GM12878 (cell line): ENCODE results near the gene MAP3K5. TPM values are rescaled to one million over a fixed set of nuclear protein-coding genes. Genes with fewer than 3 reads are reported as not detected.
"Not testable (repeated sequence)": the region's sequence is repeated elsewhere in the genome, so short reads cannot be mapped to it uniquely, and the experiment has no call there.

Experiments
- ATAC-seq: fragments of 200-7000 bp; cut with Tn5 transposase; 3 replicates; pipeline ENCODE4 v1.9.1; 2020; ENCODE audit warnings: mild to moderate bottlenecking, moderate library complexity
- BruUV-seq: library from RNA; stranded (reverse); fragments of 400-500 nt; replicated peaks from 2 replicates; lab custom pipeline; 2021; lab: Mats Ljungman, UMichigan
- CTCF ChIA-PET: fragments of 300-600 bp; sonication (Branson Sonifier 250); formaldehyde crosslinking; extraction: SDS; loops from one replicate; lab custom pipeline; 2021; ENCODE audit warnings: inconsistent platforms; lab: Yijun Ruan, JAX
- POLR2A ChIA-PET: fragments of 350-600 bp; formaldehyde crosslinking; extraction: SDS; loops from one replicate; lab custom pipeline; 2021; ENCODE audit warnings: inconsistent platforms; lab: Charles Lee
- RAD21 ChIA-PET: fragments of 300-600 bp; sonication (Branson Sonifier 250); formaldehyde crosslinking; loops from one replicate; lab custom pipeline; 2023; ENCODE audit warnings: antibody characterized with exemption; ENCODE audit not compliant: unreplicated experiment; lab: Charles Lee
- SMC1A ChIA-PET: fragments of 300-600 bp; sonication (Branson Sonifier 250); formaldehyde crosslinking; loops from one replicate; lab custom pipeline; 2023; ENCODE audit not compliant: unreplicated experiment, uncharacterized antibody; lab: Charles Lee
- DNase-seq: peaks from one replicate; pipeline ENCODE4 v3.0.0-alpha.2; 2011; ENCODE audit warnings: low read depth, low spot score
- FAIRE-seq: peaks from 3 replicates; lab custom pipeline; 2011; peaks lifted over from hg19 to GRCh38; lab: Jason Lieb, UNC
- H2AFZ ChIP-seq: 2 replicates; pipeline ENCODE4 v1.6.0; 2011; ENCODE audit warnings: low read depth, low read length, control low read depth; ENCODE audit not compliant: control insufficient read depth
- H3K27ac ChIP-seq: 2 replicates; pipeline ENCODE4 v1.5.1; 2011; ENCODE audit warnings: control low read depth; ENCODE audit not compliant: control insufficient read depth, insufficient read depth
- H3K27me3 ChIP-seq, 2 experiments: replicated peaks in 1 of 2; 2 replicates each; pipeline versions ENCODE4 v1.6.0 to v1.6.1; 2011; ENCODE audit warnings: low read length in 1 of 2; ENCODE audit not compliant: control insufficient read depth in 2 of 2, insufficient read depth in 2 of 2
- H3K36me3 ChIP-seq, 2 experiments: 2 replicates each; pipeline ENCODE4 v1.5.1; 2011; ENCODE audit warnings: low read length in 1 of 2; ENCODE audit not compliant: control insufficient read depth in 2 of 2, insufficient read depth in 2 of 2
- H3K4me1 ChIP-seq: 2 replicates; pipeline ENCODE4 v1.6.1; 2011; ENCODE audit warnings: mild to moderate bottlenecking, low read length, moderate library complexity, mixed read lengths; ENCODE audit not compliant: control insufficient read depth, insufficient read depth
- H3K4me2 ChIP-seq: 2 replicates; pipeline ENCODE4 v1.6.0; 2011; ENCODE audit warnings: control low read depth; ENCODE audit not compliant: control insufficient read depth, insufficient read depth
- H3K4me3 ChIP-seq: fragments of 200-600 bp; sonication (generic); 2 replicates; pipeline ENCODE4 v1.5.1; 2016
- H3K79me2 ChIP-seq: 2 replicates; pipeline ENCODE4 v1.6.0; 2011; ENCODE audit warnings: low read length; ENCODE audit not compliant: control insufficient read depth, insufficient read depth
- H3K9ac ChIP-seq: 2 replicates; pipeline ENCODE4 v1.8.0; 2011; ENCODE audit warnings: low read length, control low read depth, mixed read lengths; ENCODE audit not compliant: control insufficient read depth, insufficient read depth
- H3K9me3 ChIP-seq: replicated peaks from 3 replicates; pipeline ENCODE4 v1.5.1; 2011; ENCODE audit warnings: mild to moderate bottlenecking, low read length; ENCODE audit not compliant: control insufficient read depth, insufficient read depth
- H4K20me1 ChIP-seq: 2 replicates; pipeline ENCODE4 v1.6.0; 2011; ENCODE audit not compliant: control insufficient read depth, insufficient read depth
- BRCA1 ChIP-seq: IDR thresholded peaks from 2 replicates; pipeline ENCODE4 v1.6.1; 2011; ENCODE audit warnings: low read depth, low read length, improper control_type of control experiment
- FOXM1 ChIP-seq: IDR thresholded peaks from 2 replicates; pipeline ENCODE4 v1.6.1; 2012; ENCODE audit warnings: low read depth, mild to moderate bottlenecking, inconsistent platforms, low read length, moderate library complexity
- JUND ChIP-seq: IDR thresholded peaks from 2 replicates; pipeline ENCODE4 v1.6.1; 2012; ENCODE audit warnings: low read depth, mild to moderate bottlenecking, low read length, improper control_type of control experiment, moderate library complexity
- RELA ChIP-seq: fragments of 450-650 bp; IDR thresholded peaks from 2 replicates; pipeline ENCODE4 v1.8.0; 2014; ENCODE audit warnings: borderline replicate concordance; ENCODE audit not compliant: partially characterized antibody
- SREBF1 ChIP-seq: IDR thresholded peaks from 2 replicates; pipeline ENCODE4 v1.6.1; 2012; ENCODE audit warnings: mild to moderate bottlenecking, low read length
- ZNF622 ChIP-seq: fragments of 450-650 bp; IDR thresholded peaks from 2 replicates; pipeline ENCODE4 v1.6.1; 2017; ENCODE audit warnings: mild to moderate bottlenecking, inconsistent platforms
- WGBS: methylation state at CpG from one replicate; pipeline ENCODE4 v1.1.6; 2016; ENCODE audit warnings: low lambda C conversion rate; ENCODE audit not compliant: insufficient replicate concordance, insufficient coverage; ENCODE audit errors: missing lambda C conversion rate; 5-methylcytosine and 5-hydroxymethylcytosine counted together
- in situ Hi-C: fragments of 300-500 bp; cut with MboI; formaldehyde crosslinking; loops from 9 replicates; pipeline ENCODE4 v1.14.3; 2018; ENCODE audit warnings: mixed read lengths
- intact Hi-C: fragments of 100-400 bp; cut with micrococcal nuclease; formaldehyde crosslinking; loops from one replicate; pipeline ENCODE4 v1.14.2; 2022; ENCODE audit not compliant: unreplicated experiment
- polyA plus RNA-seq, 11 experiments: library from polyadenylated mRNA; depleted of rRNA in 4 of 11; unstranded in 6 of 11; stranded (reverse) in 5 of 11; fragments of >200 nt; fragmentation: Nextera tagmentation in 4 of 11; fragmentation: Illumina TruSeq in 1 of 11; extraction: Ambion mirVana in 4 of 11; extraction: Trizol in 1 of 11; gene quantifications; 1 replicate in 1 of 11; 2 replicates in 10 of 11; pipeline versions ENCODE4 v1.2.1 to v1.2.3, GENCODE V29; 2011 to 2016; ENCODE audit warnings: inconsistent platforms in 2 of 11, missing spikeins in 2 of 11, low read depth in 1 of 11
- total RNA-seq, 4 experiments: library from RNA; depleted of rRNA in 3 of 4; stranded (reverse); fragments of >200 nt in 3 of 4; fragmentation: Illumina TruSeq in 1 of 4; extraction: Trizol in 1 of 4; gene quantifications; 2 replicates each; pipeline versions ENCODE4 v1.2.1 to v1.2.3, GENCODE V29; 2013 to 2021
- TF ChIP-seq, protein P1 (sequence below): fragments of 450-650 bp; IDR thresholded peaks from 2 replicates; pipeline ENCODE4 v1.6.1; 2017; ENCODE audit warnings: mild to moderate bottlenecking, low read depth, inconsistent platforms; ENCODE audit not compliant: poor library complexity, severe bottlenecking

The MAP3K5 gene
- total and polyA plus RNA-seq, 10 of the 15 experiments (the other 5 are each of a cell fraction or from before 2014, with no cell fraction given): 5.4 to 34.3 (median 26.4) TPM

DNA sequence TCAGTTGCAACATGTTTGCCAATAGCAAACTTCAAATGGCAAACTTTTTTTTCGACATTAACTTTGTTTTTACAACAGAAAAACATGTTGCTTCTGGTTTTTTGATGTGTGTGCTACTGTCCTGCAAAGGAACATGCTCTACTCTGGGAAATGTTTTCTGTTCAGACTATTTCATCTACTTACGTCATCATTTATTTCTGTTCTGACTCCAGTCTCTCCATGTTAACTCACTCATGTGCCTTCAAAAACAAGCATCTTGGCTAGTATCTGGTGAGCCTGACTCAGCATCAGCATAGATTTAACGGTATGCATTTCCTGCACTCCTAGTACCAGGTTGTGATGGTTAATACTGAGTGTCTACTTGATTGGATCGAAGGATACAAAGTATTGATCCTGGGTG, 206.0 kb downstream of the MAP3K5 start:
- H4K20me1 ChIP-seq: no peaks in the 10 kb centered on the region
- H3K27me3 ChIP-seq: no peaks in the 10 kb centered on the region
- TF ChIP-seq FOXM1 (no peak), JUND (no peak), RELA (no peak), SREBF1 (no peak), ZNF622 (no peak), BRCA1 (no peak)
- TF ChIP-seq, protein P1, sequence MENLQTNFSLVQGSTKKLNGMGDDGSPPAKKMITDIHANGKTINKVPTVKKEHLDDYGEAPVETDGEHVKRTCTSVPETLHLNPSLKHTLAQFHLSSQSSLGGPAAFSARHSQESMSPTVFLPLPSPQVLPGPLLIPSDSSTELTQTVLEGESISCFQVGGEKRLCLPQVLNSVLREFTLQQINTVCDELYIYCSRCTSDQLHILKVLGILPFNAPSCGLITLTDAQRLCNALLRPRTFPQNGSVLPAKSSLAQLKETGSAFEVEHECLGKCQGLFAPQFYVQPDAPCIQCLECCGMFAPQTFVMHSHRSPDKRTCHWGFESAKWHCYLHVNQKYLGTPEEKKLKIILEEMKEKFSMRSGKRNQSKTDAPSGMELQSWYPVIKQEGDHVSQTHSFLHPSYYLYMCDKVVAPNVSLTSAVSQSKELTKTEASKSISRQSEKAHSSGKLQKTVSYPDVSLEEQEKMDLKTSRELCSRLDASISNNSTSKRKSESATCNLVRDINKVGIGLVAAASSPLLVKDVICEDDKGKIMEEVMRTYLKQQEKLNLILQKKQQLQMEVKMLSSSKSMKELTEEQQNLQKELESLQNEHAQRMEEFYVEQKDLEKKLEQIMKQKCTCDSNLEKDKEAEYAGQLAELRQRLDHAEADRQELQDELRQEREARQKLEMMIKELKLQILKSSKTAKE: no peak
- H3K4me1 ChIP-seq: no peaks in the 10 kb centered on the region
- peaks cover 11 to 23% of the 10 kb centered on the region in 2 experiments for H3K36me3 ChIP-seq
- in situ Hi-C loops (no loop called here), intact Hi-C loops (loop anchor here (10.0 kb wide), 1 partner anchor 339 kb away; the partner anchor contains the start of gene SLC35D3)
- H3K4me3 ChIP-seq: no peak overlapping the region
- H3K4me2 ChIP-seq: no peak overlapping the region
- H3K9ac ChIP-seq: no peak overlapping the region
- POLR2A ChIA-PET: no interaction called here
- H3K27ac ChIP-seq: no peak overlapping the region
- 98% methylated on average over 4 of the region's 4 CpGs for WGBS
- SMC1A ChIA-PET: interaction anchor here (1.2 kb wide), 1 partner anchor 206 kb away, joined by 4 read pairs; the partner anchor contains the start of gene MAP3K5
- FAIRE-seq (no peak), ATAC-seq (no peak), DNase-seq (no peak)
- H3K9me3 ChIP-seq: no peaks in the 10 kb centered on the region
- RAD21 ChIA-PET: interaction anchor here (0.7 to 1.4 kb wide), 2 partner anchors 206 to 207 kb away, joined by 3 read pairs; partner anchors contain the start of gene MAP3K5
- H3K79me2 ChIP-seq: no peaks in the 10 kb centered on the region
- no TSS peak for BruUV-seq
- H2AFZ ChIP-seq: no peak overlapping the region
- CTCF ChIA-PET: interaction anchor here (1.2 to 1.5 kb wide), 2 partner anchors 24 to 204 kb away, joined by 3 to 4 read pairs; no protein-coding TSS in a partner anchor

DNA sequence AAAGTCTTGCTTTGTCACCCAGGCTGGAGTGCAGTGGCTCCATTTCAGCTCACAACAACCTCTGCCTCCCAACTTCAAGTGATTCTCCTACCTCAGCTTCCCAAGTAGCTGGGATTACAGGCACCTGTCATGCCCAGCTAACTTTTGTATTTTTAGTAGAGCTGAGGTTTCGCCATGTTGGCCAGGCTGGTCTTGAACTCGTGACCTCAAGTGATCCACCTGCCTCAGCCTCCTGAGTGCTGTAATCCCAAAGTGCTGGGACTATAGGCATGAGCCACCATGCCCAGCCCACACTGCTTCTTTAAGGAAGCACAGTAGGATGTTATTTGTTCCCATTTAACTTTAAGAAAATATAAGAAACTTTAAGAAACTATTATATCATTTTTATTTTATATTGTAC, 206.8 kb downstream of the MAP3K5 start:
- H4K20me1 ChIP-seq, H3K9me3 ChIP-seq, H3K79me2 ChIP-seq, in situ Hi-C loops, H3K9ac ChIP-seq, BruUV-seq, H3K4me1 ChIP-seq, ATAC-seq, DNase-seq, H3K4me2 ChIP-seq, H3K27ac ChIP-seq, FAIRE-seq, H3K27me3 ChIP-seq, H3K4me3 ChIP-seq, H2AFZ ChIP-seq: not testable (repeated sequence)
- ChIA-PET CTCF (interaction anchor here (0.6 to 1.5 kb wide), 4 partner anchors 9 to 207 kb away, joined by 3 to 4 read pairs (median 4); partner anchors contain the start of gene MAP3K5), RAD21 (interaction anchor here (1.4 kb wide), 1 partner anchor 207 kb away, joined by 3 read pairs; the partner anchor contains the start of gene MAP3K5), SMC1A (interaction anchor here (1.2 to 1.4 kb wide), 2 partner anchors 21 to 207 kb away, joined by 4 to 5 read pairs; partner anchors contain the start of gene MAP3K5), POLR2A (interaction anchor here (0.6 to 0.7 kb wide), 2 partner anchors 240 to 246 kb away, joined by 3 to 4 read pairs; no protein-coding TSS in a partner anchor)
- 98% methylated on average over 2 of the region's 2 CpGs for WGBS
- intact Hi-C loops: loop anchor here (10.0 kb wide), 1 partner anchor 339 kb away; the partner anchor contains the start of gene SLC35D3
- peaks cover 11 to 28% of the 10 kb centered on the region in 2 experiments for H3K36me3 ChIP-seq
